G401 (cell line): Measurements from ENCODE around the gene S100A16. TPM values are rescaled to one million over a fixed set of nuclear protein-coding genes. Genes with fewer than 3 reads are reported as not detected.
"Not testable (repeated sequence)": the region's sequence is repeated elsewhere in the genome, so short reads cannot be mapped to it uniquely, and the experiment has no call there.

Source experiments
- DNase-seq: peaks from one replicate; pipeline ENCODE4 v3.0.0-alpha.2; 2015; ENCODE audit warnings: low spot score
- in situ Hi-C: cut with HindIII; loops from 2 replicates; pipeline ENCODE4 v1.10.0; 2016; ENCODE audit warnings: low sequenced_read_pairs, mixed read lengths
- total RNA-seq: library from RNA; depleted of rRNA; stranded (reverse); fragments of >200 nt; shearing (Covaris generic); gene quantifications from 2 replicates; pipeline ENCODE4 v1.2.3, GENCODE V29; 2014

S100A16 gene
- total RNA-seq, 1 experiment from 2014 or later, result 81.9 TPM

DNA sequence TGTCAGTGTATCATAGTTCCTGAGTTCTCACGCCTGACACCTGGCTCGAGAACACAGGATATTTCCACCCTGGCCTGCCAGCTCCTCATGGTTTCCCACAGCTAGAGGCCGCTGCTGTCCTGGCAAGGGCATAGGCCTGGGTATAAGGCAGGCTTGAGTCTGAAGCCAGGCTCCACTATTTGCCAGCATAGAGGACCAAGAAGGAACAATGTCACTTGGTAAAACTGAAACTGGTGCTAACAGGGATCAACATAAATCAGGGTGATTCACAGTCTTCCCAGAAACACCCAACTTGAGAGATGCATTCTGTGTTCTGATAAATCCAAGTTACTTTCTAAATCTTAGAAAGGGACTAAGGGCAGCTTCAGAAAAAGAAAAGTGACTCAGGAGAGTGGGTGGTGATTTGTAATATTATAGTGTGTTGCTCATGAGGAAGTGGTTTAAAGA is 40.3 kb downstream of the S100A16 start:
- peak; percentile 68 for DNase-seq
- in situ Hi-C loops, result no loop called here

DNA sequence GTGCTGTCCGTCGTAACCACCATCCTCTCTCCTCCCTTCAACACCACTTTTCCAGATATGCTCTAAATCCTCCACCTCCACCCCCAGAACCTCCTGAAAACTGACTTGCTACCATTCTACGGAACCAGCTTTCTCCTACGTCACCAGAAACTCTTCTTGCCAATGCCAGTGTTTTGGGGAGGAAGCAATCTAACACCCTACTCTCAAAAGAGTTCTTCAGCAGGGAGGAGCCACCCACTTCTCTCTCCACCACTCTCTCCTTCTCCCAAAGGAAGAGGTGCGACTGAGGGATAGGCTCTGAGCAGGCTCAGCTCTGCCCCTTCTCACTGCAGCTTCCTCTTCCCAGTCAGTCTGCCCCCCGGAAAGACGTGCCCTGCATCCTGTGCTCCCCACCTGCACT is 41.2 kb downstream of the S100A16 start:
- in situ Hi-C loops, result no loop called here
- DNase-seq, result no peak

GRCh38 chr1:153570874-153571273 is 42.1 kb downstream of the S100A16 start:
- no peak for DNase-seq
- in situ Hi-C loops, result no loop called here

GRCh38 chr1:153569465-153569864 is 43.5 kb downstream of the S100A16 start:
- in situ Hi-C loops, result no loop called here

GRCh38 chr1:153568367-153569099 is 44.4 kb downstream of the S100A16 start:
- peak; percentile 89 for DNase-seq
- in situ Hi-C loops, result no loop called here

More at GRCh38 chr1:153569465-153569864, 43.5 kb downstream of the S100A16 start:
- no peak for DNase-seq

DNA sequence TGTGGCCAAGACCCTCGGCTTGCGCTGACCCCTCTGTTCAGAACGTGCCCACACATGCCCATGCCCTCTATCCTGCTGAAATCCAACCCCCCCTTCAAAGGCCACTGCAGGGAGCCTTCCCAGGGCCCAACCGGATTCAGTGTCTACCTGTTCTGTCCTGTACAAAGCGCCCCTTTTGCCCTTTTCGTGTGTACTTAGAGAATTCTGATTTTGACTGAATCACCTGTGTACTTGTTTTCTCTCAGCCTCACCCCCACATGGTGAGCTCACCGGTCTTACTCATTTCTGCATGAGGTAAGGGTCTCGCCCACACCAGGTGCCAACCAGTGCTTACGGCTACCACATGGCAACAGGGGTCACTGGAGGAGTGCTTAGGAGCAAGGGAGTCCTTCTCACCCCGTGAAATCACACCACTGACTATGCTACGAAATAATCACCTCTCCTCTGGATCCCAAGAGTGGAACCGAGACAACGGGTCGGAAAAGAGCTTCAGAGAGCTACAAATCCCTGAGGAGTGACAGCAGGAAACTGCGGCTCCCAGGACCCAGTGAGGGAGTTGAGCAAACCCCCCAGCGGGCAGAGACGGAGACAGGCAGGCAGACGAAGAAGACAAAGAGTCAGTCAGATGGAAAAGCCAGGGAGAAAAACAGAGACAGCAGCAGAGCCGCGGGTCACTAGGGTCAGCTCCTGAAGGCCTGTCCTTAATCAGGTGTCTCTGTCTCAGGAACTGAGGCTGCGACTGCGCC is 45.1 kb downstream of the S100A16 start:
- in situ Hi-C loops, result no loop called here
- peak; percentile 5 for DNase-seq

DNA sequence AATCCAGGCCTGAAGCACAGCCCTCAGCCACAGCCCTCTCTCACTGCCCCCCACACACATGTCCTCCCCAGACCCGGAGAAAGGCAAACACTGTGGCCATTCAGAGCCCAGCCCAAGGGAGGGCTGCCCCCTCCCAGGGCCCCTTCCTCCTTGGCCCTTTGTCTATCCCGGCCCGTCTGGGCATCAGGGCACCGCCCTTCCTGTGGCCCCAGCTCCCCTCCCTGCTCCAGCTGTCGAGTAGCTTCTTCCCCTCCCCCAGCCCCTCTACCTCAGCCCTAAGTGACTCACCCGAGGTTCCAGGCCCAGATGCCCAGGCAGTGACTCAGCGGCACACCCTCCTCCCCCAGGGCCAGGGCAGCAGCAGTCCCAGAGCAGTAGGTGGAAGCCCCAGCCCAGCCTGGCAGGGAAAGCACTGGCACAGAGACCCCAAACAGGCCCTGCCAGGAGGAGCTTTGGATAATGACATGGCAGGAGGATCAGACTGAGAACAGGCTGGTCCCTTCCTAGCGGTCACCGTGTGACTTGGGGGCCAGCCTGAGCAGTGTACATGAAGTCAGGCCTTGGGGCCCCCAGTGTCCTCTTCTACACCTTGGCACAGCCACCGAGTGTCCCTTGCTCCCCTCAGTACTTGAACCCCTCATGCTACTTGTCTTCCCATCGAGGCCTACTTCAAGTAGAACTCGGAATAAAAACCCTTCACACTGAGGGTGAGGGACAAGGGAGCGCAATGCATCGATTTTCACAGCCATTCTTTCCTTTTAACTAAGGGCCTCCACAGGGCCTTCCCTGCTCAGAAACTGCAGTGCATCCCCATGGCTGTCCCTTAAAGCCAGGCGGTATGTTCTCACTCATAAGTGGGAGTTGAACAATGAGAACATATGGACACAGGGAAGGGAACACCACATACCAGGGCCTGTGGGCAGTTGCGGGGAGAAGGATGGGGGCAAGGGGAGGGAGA is 46.2 kb downstream of the S100A16 start:
- in situ Hi-C loops, result no loop called here
- DNase-seq, result peak; percentile 33

GRCh38 chr1:153565529-153566374 is 47.2 kb downstream of the S100A16 start, which contains the start of gene S100A2:
Gene S100A2 (minus strand): TSS chr1:153565844. CDS start chr1:153563877, 1,967 bp downstream.
- no peak for DNase-seq
- in situ Hi-C loops, result no loop called here

DNA sequence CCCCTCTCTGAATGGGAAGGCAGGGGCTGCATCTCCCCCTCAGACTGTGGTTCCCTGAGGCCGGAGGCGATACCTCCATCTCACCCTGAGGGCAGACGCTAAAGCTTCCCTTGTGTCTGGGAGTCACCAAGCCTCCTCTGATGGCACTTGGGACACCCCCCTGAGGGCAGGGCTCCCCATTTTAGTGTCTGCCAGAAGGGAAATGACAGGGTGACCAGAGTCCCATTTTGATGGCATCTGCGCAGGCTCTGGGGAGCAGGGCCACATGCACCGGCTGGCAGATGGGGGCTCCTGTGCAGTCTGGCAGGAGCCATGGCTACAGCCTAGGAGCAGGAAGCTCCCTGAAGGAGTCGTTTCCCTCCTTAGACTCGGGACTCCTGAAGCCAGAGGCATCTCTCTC is 48.9 kb downstream of the S100A16 start:
- DNase-seq, result no peak
- in situ Hi-C loops, result no loop called here

DNA sequence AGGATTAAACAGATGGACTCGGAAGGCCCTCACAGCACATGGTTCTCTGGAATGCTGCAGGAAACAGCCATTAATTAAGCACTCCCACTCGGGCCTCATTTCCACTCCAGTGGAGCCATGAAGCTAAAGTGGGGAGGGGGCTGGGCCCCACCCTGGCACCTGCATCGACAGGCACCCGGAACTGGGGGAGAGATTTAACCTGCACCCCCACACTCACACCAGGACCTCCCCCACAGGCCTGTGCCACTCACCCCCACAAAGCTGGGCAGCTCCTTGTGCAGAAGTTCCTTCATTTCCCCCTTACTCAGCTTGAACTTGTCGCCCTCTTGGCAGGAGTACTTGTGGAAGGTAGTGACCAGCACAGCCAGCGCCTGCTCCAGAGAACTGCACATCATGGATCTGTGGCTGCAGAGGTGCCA is 49.4 kb downstream of the S100A16 start:
- DNase-seq, result no peak
- in situ Hi-C loops, result no loop called here

DNA sequence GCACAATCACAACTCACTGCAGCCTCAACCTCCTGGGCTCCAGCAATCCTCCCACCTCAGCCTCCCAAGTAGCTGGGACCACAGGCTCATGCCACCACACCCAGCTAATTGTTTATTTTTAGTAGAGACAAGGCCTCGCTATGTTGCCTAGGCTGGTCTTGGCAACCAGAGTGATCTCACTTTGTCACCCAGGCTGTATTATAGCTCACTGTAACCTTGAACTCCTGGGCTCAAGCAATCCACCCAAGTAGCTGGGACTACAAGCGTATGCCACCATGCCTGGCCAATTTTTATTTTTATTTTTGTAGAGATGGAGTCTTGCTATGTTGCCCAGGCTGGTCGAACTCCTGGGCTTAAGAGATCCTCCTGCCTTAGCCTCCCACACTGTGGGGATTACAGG is 50.9 kb downstream of the S100A16 start:
- DNase-seq, in situ Hi-C loops: not testable (repeated sequence)

- no peak for DNase-seq
- in situ Hi-C loops, result no loop called here
These were observed 51.4 kb downstream of the S100A16 start for GRCh38 chr1:153561466-153561985.

DNA sequence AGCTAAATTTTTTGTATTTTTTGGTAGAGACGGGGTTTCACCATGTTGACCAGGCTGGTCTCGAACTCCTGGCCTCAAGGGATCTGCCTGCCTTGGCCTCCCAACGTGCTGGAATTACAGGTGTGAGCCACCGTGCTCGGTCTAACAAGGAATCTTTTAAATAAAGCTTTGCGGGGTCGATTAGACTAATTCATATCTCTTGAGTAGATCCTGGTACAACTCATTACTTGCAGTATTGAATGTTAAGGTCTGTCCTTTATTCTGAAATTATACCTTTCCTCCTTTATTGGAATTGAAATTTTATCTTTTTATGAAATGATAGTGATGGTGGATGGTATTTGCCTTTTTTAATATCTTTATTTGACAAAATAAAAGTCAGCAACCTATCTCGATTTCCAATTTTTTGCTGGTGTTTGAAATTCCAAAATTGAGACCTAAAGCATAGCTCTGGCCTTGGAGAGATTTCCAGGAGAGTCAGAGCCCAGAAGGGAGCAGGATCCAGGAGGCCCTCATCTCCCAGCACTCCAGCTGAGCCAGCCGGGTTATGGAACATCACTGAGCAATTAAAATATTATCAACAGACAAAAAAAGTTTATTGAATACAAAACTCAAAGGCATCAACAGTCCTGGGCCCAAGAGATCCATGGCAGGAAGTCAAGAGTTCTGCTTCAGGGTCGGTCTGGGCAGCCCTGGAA is 52.0 kb downstream of the S100A16 start:
- DNase-seq, result no peak
- in situ Hi-C loops, result no loop called here

DNA sequence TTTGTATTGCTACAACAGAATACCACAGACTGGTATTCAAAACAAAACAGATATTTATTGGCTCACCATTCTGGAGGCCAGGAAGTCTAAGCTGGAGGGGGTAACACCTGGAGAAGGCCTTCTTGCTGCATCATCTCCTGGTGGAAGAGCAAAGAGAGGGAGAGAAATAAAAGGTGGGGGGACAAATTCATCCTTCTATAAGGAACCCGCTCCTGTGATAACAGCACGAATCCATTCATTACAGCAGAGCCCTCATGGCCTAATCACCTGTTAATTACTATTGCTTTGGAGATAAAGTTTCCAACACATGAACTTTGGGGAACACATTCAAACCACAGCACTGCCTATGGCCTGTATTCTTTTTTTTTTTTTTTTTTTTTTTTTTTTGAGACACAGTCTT is 52.7 kb downstream of the S100A16 start:
- no peak for DNase-seq
- in situ Hi-C loops, result no loop called here

DNA sequence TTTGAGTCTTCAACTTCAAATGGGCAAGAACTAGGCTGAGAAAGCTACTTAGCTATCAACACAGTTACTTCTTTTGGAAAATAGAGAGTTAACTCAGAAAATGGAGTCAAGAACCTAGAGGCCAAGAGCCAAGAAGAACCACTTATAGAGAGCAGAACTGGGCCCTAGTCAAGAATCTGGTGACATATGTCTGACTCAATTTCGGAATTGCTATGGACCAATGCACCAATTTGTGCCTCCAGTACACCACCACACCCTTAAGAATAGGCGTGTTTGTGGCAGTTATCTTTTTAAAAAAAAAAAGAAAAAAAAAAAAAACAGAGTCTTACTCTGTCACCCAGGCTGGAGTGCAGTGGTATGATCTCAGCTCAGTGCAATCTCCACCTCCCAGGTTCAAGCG is 55.1 kb downstream of the S100A16 start:
- no peak for DNase-seq
- in situ Hi-C loops, result no loop called here
